Lung (tissue), 12 donors: Measurements from ENCODE around the gene FOXI1. TPM values are rescaled to one million over a fixed set of nuclear protein-coding genes. Genes with fewer than 3 reads are reported as not detected.

Source experiments
- ATAC-seq: fragments of 200-7000 bp; cut with Tn5 transposase; one replicate; pipeline ENCODE4 v1.9.1; 2020; ENCODE audit warnings: moderate number of reproducible peaks; ENCODE audit not compliant: insufficient read depth, low FRiP score
- DNase-seq, 3 donors: peaks; one replicate each; pipeline ENCODE4 v3.0.0-alpha.2; 2013 to 2017
- H3K27ac ChIP-seq, 2 donors: one replicate each; pipeline ENCODE4 v1.5.1; 2013; ENCODE audit warnings: mild to moderate bottlenecking in 2 of 2, moderate library complexity in 2 of 2, control low read depth in 1 of 2, inconsistent platforms in 1 of 2, low read depth in 1 of 2, low read length in 1 of 2
- H3K27me3 ChIP-seq, 3 donors: one replicate each; pipeline ENCODE4 v1.5.1; 2013; ENCODE audit warnings: low read length in 2 of 3; ENCODE audit not compliant: control insufficient read depth in 3 of 3, insufficient read depth in 3 of 3
- H3K36me3 ChIP-seq, 4 donors: one replicate each; pipeline ENCODE4 v1.5.1; 2013; ENCODE audit warnings: low read length in 4 of 4, mild to moderate bottlenecking in 1 of 4, moderate library complexity in 1 of 4; ENCODE audit not compliant: control insufficient read depth in 4 of 4, insufficient read depth in 4 of 4
- H3K4me1 ChIP-seq, 5 donors: one replicate each; pipeline ENCODE4 v1.5.1; 2013; ENCODE audit warnings: low read length in 5 of 5, mild to moderate bottlenecking in 2 of 5, moderate library complexity in 1 of 5; ENCODE audit not compliant: control insufficient read depth in 5 of 5, insufficient read depth in 5 of 5
- H3K4me3 ChIP-seq: one replicate; pipeline ENCODE4 v1.5.1; 2013; ENCODE audit warnings: mild to moderate bottlenecking, control low read depth, moderate library complexity
- H3K9ac ChIP-seq, 2 donors: one replicate each; pipeline ENCODE4 v1.5.1; 2013; ENCODE audit warnings: low read length in 2 of 2, control low read depth in 1 of 2; ENCODE audit not compliant: insufficient read depth in 1 of 2
- H3K9me3 ChIP-seq, 4 donors: one replicate each; pipeline ENCODE4 v1.5.1; 2013; ENCODE audit warnings: low read length in 3 of 4, mild to moderate bottlenecking in 1 of 4, moderate library complexity in 1 of 4; ENCODE audit not compliant: control insufficient read depth in 4 of 4, insufficient read depth in 3 of 4
- WGBS, 2 donors: extraction: QIAGEN DNeasy Blood & Tissue Kit; methylation state at CpG; one replicate each; pipeline ENCODE4 v1.1.7; 2013; 5-methylcytosine and 5-hydroxymethylcytosine counted together
- polyA plus RNA-seq, 2 donors: library from polyadenylated mRNA; stranded (reverse); fragments of 200-250 nt; gene quantifications; one replicate each; pipeline ENCODE4 v1.2.1, GENCODE V29; 2013
- total RNA-seq, 2 donors: library from RNA; depleted of rRNA in 1 of 2; stranded (reverse); fragments of >200 nt in 1 of 2; gene quantifications; one replicate each; pipeline ENCODE4 v1.2.1, GENCODE V29; 2014 to 2021
- TF ChIP-seq, protein P1 (sequence below): IDR thresholded peaks from 2 replicates; pipeline ENCODE4 v1.5.1; 2012; ENCODE audit warnings: mild to moderate bottlenecking; ENCODE audit errors: control extremely low read depth, extremely low read depth
- donor health status: control.
- donor health status: control.
- donor health status: Bipolar disorder and iron deficiency.
- donor health status: healthy.
- donor health status: DM: yes; HTN: yes; CAD: no.

FOXI1 gene
- total and polyA plus RNA-seq, 4 donors: 0.05 to 0.10 TPM; not detected in 2

DNA sequence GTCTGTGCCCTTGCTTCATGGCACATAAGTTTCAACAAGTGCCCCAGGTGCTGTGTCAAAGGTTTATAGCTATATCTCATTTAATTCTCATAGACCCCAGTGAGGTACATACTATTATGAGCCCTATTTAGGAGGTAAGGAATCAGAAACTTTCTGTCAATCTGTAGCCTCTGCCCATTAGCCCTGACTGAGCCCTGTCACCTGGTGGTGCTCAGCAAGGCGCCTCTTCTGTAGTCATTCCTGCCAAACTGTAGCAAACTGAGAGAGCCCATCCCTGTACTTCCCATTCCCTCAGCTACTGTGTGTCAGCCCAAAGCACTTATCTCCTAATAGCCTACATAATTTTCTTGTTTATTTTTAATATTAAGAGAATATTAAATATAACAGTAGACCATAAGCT lies 46.5 kb upstream of the FOXI1 start:
- TF ChIP-seq, protein P1, sequence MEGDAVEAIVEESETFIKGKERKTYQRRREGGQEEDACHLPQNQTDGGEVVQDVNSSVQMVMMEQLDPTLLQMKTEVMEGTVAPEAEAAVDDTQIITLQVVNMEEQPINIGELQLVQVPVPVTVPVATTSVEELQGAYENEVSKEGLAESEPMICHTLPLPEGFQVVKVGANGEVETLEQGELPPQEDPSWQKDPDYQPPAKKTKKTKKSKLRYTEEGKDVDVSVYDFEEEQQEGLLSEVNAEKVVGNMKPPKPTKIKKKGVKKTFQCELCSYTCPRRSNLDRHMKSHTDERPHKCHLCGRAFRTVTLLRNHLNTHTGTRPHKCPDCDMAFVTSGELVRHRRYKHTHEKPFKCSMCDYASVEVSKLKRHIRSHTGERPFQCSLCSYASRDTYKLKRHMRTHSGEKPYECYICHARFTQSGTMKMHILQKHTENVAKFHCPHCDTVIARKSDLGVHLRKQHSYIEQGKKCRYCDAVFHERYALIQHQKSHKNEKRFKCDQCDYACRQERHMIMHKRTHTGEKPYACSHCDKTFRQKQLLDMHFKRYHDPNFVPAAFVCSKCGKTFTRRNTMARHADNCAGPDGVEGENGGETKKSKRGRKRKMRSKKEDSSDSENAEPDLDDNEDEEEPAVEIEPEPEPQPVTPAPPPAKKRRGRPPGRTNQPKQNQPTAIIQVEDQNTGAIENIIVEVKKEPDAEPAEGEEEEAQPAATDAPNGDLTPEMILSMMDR: no peak
- no peak for DNase-seq
- Histone ChIP-seq H3K4me1 (peaks cover 0 to 9% (median 0%) of the 10 kb centered on the region in 5 donors), H3K9ac (no peak overlapping the region), H3K27ac (no peak overlapping the region), H3K27me3 (no peaks in the 10 kb centered on the region), H3K9me3 (peaks cover 0 to 7% (median 0%) of the 10 kb centered on the region in 4 donors), H3K4me3 (no peak overlapping the region), H3K36me3 (no peaks in the 10 kb centered on the region)
- ATAC-seq: no peak
- 100% methylated on average over 1 of the region's 1 CpG for WGBS, 2 donors

- Histone ChIP-seq H3K4me3 (no peak overlapping the region), H3K27me3 (no peaks in the 10 kb centered on the region), H3K27ac (no peak overlapping the region), H3K4me1 (peaks cover 0 to 6% (median 0%) of the 10 kb centered on the region in 5 donors), H3K36me3 (peaks cover 0 to 8% (median 0%) of the 10 kb centered on the region in 4 donors), H3K9ac (no peak overlapping the region), H3K9me3 (no peaks in the 10 kb centered on the region)
- ATAC-seq: no peak
- TF ChIP-seq, protein P1: no peak
- no peak for DNase-seq
Observed at GRCh38 chr5:170067152-170067551, 38.5 kb upstream of the FOXI1 start.

- 84 to 86% methylated on average over 4 of the region's 4 CpGs for WGBS, 2 donors
- TF ChIP-seq, protein P1: no peak
- Histone ChIP-seq H3K9ac (no peak overlapping the region), H3K36me3 (peaks cover 0 to 8% (median 0%) of the 10 kb centered on the region in 4 donors), H3K9me3 (no peaks in the 10 kb centered on the region), H3K4me1 (peaks cover 0 to under 1% (median 0%) of the 10 kb centered on the region in 5 donors), H3K27ac (no peak overlapping the region), H3K4me3 (no peak overlapping the region), H3K27me3 (no peaks in the 10 kb centered on the region)
- ATAC-seq (no peak), DNase-seq (no peak)
Observed at GRCh38 chr5:170067574-170068170, 38.0 kb upstream of the FOXI1 start.

DNA sequence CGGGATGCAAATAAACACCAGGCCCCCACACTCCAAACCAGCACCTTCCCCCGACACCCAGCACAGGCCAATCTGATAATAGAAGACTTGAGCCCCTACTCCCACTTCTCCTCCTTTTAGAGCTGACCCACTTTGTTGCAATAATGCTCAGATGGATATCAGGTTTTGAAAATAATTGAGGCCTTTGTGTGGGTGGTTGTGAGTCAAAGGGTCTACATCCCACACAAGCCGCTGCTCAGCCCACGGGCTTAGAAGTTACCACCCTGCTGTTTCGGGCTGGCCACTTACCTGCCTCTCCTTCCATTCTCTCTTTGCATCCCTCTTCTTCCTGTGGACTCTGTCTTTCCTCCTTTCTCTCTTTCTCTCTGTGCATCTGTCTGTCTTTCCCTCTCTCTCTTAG lies 36.2 kb upstream of the FOXI1 start:
- DNase-seq (no peak), ATAC-seq (no peak)
- Histone ChIP-seq H3K4me3 (no peak overlapping the region), H3K9me3 (no peaks in the 10 kb centered on the region), H3K9ac (no peak overlapping the region), H3K27me3 (no peaks in the 10 kb centered on the region), H3K4me1 (no peaks in the 10 kb centered on the region), H3K27ac (no peak overlapping the region), H3K36me3 (peaks cover 0 to 8% (median 0%) of the 10 kb centered on the region in 4 donors)
- TF ChIP-seq, protein P1: no peak
- whole genome bisulfite sequencing, 2 donors: 94 to 95% methylated on average over 5 of the region's 5 CpGs
